Gastroesophageal sphincter (tissue), 3 donors: Measurements from ENCODE around the gene CXADR.

ENCODE experiments used
- CTCF ChIP-seq, 4 experiments: fragments of 200-600 bp in 2 of 4; fragments of 450-650 bp in 2 of 4; sonication (generic) in 1 of 4; IDR thresholded peaks; one replicate each; pipeline ENCODE4 v1.5.1; 2017 to 2019; ENCODE audit warnings: antibody characterized with exemption in 4 of 4, mild to moderate bottlenecking in 2 of 4, moderate library complexity in 2 of 4
- POLR2A ChIP-seq, 2 donors: fragments of 450-650 bp; IDR thresholded peaks; one replicate each; pipeline ENCODE4 v1.6.1; 2017; ENCODE audit warnings: antibody characterized with exemption in 2 of 2, mild to moderate bottlenecking in 2 of 2, moderate library complexity in 1 of 2
- POLR2AphosphoS5 ChIP-seq: sonication (generic); formaldehyde crosslinking; IDR thresholded peaks from one replicate; pipeline ENCODE4 v1.6.1; 2017; ENCODE audit warnings: antibody characterized with exemption

- TF ChIP-seq CTCF (IDR thresholded peaks at IDR 0.05) (no peak), POLR2AphosphoS5 (no peak), POLR2A (IDR thresholded peaks at IDR 0.05) (no peak)
Measured at GRCh38 chr21:17622018-17622417, 109.2 kb downstream of the CXADR start.
